ENCODE measurements around the gene EDC4.

Gene EDC4

DNA sequence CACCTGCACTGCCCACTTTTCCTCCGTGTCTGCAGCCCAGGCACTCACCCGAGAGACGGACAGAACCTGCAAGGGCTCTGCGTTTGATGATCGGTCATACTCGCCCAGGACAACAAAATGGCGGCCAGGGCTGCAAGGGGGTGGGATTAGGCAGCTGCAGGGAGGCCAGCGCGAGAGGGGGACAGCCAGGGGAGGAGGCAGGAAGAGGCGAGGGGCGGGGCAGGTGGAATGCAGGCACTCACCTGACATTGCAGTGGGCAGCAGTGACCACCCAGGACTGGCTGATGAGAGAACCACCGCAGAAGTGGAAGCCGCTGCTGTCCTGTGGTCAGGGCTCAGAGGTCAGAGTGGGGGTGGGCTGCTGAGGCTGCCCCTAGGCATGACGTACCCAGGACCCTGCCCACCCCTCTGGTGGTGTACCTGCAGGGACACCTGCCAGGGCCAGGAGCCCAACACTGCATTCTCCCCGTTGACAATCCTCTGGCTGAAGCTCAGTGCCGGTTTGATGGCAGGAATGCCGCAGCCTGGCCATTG, 57.9 kb downstream of the EDC4 start:
- DNase-seq (ENCODE audit: low read depth in 2 of 2, low spot score in 1 of 2): no peak
